NCI-H774 (cell line): ENCODE measurements around the gene ATP8B1.

Experiments
- DNase-seq: peaks from one replicate; lab custom pipeline; 2025; lab: John Stamatoyannopoulos, UW

ATP8B1 gene

GRCh38 chr18:57819119-57819518 lies 16.0 kb upstream of the ATP8B1 start:
- no peak for DNase-seq

DNA sequence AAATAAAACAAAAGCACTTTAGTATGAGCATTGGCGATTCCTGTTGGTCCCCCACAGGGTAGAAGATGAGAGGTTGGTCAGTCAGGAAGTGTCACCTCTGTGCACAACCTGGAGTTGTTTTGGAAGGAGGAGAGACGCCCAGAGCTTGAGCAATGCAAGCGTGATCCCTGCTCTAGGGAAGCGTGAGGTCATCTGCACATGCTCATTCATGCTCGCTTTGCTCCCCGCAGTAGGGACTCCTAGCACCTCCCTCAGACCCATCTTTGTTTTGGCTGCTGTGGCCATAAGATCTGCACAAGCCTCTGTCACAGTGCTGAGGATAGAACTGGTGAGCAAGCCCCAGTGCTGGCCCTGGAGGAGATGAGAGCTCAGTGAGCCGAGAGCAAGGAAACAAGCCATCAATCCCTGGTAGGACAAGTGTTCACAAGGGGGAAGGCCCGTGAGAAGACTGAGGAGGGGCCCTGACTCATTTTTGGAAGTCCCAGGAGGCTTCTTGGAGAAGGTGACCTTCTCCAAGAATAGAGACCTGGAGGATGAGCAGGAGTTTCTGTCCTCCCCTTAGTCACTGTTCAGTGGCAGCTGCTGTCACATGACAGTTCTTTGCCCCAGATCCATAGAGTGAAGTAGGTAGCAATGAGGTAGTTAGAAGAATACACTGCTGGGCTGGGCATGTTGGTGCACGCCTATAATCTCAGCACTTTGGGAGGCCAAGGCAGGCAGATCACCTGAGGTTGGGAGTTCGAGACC lies 13.3 kb upstream of the ATP8B1 start:
- no peak for DNase-seq

GRCh38 chr18:57814555-57814954 lies 11.4 kb upstream of the ATP8B1 start:
- no peak for DNase-seq

DNA sequence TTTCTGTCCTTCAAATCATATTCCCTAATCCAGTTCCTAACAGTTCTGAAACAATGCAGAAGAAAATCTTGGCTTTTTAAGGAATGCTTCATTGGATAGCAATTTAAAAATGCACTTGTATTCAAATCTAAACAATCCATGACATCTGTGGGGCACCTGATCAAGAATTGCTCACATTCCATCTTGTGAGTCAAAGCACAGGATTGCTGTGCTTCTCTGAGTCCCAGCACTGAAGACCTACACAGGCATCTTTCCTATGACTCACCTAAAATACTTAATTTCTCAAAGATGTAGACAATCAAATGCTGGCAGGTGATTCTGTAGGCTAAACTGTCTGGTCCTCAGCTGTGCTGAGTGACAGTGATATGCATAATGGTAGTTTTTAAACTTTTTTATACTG lies 10.1 kb upstream of the ATP8B1 start:
- DNase-seq: no peak

DNA sequence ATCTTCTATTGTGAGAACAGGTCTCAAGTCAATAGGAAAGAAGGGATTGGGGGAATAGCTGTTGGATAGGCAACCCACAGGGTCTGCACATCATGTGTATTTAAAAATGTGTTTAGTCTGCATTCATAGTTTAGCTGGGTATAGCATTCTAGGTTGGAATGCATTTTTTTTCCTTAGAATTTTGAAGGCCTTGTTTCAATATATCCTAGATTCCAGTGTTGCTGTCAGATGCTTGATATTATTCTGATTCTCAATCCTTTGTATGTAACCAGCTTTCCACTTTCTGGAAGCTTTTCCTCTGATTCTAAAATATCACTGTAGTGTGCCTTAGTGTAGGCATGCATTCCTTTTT lies 9.0 kb upstream of the ATP8B1 start:
- no peak for DNase-seq

DNA sequence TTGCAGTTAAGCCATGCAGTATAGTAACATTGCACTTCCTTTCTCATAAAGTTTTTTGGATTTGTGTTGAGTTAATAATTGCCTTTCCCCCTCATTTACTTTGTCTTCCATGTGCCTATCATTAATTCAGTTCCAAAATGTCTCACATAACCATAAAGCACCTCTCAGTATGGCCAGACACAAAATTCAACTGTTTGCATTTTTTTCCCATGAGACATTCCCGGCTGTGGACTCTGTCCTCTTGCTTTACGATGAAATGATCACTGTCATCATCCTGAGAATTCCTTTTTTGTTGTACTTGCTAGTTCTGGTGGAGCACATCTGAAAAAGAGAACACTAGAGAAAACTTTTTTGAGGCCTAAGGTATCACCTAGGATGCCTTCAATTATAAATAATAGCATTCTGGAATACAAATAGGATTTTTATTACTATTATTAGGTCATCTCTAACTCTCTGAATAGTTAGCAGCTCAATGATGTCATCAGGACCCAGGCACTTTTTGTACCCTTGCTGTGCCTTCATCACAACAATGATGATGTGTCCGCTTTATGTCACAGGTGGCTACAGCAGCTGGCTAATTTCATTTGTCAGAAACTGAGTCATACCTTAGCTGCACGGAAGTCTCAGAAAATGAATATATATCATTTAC lies 8.5 kb upstream of the ATP8B1 start:
- DNase-seq: no peak

- DNase-seq: no peak
These were observed 6.1 kb upstream of the ATP8B1 start for GRCh38 chr18:57809190-57809589.

- no peak for DNase-seq
These were observed 4.4 kb upstream of the ATP8B1 start for GRCh38 chr18:57807336-57808117.

DNA sequence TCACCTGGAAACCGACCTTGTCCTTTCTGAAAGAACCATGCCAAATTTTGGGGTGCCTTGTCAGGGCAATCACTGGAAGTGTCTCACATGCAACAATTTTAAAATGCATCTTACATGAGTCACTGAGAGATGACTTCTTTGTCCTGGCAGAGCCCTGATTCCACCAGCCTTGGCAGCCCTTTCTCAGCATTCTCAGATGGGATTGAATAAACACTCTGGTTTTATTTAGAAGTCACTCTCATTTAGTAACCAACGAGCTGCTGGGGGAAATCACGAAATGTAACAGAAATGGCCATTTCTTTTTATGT lies 3.8 kb upstream of the ATP8B1 start:
- no peak for DNase-seq

- no peak for DNase-seq
These were observed 3.3 kb upstream of the ATP8B1 start for GRCh38 chr18:57806201-57806977.

DNA sequence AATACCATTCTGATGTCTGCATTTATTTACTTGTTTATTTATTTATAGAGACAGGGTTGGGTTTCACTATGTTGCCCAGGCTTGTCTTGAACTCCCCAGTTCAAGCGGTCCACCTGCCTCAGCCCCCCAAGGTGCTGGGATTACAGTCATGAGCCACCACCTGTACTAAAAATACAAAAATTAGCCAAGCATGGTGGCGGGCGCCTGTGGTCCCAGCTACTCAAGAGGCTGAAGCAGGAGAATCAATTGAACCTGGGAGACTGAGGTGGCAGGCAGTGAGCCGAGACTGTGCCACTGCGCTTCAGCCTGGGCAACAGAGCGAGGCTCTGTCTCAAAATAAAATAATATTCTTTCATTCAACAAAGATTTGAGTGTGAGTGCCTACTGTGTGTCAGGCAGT lies 2.0 kb upstream of the ATP8B1 start:
- DNase-seq: no peak

DNA sequence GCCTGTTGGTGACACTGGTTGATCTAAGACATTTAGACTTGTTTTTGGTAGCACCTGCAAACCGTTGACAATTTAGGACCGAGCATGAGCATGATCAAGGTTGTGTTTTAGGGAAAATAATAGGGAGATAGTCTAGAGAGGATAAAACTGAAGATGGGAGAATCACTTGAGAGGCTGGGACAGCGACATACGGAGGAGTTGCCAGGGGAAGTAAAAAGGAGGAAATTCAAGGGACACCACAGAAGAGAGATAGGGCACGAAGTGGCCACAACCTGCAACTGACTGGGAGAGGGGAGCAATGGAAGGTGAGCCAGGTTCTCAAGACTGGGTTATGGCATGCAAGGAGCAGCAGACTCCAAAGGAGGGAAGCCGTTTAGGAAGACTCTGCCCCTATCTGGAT lies 1.4 kb upstream of the ATP8B1 start:
- no peak for DNase-seq

DNA sequence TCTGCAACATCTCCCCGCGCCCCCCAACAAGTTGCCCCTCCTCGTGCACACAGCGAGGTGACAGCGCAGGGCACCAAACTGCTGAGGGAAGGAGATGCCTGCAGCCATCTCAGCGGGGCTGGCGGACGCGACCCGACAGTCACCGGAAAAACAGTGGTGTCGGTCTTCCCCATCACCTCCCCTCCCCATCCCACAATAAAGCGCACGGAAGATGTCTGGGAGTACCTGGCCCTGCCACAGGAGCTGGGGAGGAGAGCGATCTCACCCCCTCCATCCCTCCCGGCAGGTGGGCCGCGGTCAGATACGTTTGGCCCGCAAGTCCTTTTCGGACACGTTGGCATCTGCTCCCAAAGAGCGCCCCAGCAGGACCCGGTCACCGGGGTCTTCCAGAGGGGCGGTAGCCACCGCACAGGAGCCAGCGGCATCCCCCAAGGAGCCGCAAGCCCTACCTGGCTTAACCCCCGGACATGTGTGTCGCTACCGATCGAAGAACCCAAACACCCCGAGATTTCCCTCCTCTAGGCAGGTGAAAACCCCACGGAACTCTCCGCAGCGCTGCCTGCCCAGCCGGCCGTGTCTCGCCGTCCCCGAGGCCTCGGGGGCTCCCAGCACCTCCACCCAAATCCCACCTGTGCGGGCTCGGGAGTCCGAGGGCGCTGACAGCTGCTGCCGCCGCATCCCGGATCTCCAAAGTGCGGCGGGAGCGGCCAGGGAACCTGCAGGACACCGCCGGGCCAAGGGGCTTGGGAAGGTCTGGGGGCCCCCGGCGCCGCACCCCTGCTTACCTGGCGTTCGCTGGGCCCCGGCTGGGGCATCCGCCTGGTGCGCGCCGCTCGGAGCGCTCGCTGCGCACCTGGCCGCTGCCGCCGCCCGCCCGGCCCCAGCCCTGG lies 657 bp downstream of the ATP8B1 start:
- no peak for DNase-seq

DNA sequence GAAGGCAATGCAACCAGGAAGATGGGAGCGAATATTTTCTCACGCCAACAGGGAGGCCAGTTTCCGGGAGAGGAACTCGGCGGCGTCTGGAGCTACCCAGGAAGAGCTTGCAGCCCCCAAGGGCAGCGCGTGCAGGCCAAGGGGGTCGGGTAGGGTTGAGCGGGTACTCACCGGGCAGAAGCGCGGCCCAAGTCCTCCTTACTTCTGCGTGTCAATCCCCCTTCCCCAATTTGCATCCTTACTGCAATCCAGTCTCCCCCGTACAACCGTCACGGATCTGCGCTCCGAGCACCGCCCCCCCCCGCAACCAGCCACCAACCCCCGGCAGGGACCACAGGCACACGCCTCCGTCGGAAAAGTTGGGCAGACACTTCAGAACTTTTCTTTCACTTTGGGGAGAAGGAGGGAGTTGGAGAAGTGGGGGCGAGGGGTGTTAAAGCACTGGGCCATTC lies 1.3 kb downstream of the ATP8B1 start:
- peak; percentile 23 for DNase-seq

GRCh38 chr18:57801325-57801724 lies 1.8 kb downstream of the ATP8B1 start:
- no peak for DNase-seq

DNA sequence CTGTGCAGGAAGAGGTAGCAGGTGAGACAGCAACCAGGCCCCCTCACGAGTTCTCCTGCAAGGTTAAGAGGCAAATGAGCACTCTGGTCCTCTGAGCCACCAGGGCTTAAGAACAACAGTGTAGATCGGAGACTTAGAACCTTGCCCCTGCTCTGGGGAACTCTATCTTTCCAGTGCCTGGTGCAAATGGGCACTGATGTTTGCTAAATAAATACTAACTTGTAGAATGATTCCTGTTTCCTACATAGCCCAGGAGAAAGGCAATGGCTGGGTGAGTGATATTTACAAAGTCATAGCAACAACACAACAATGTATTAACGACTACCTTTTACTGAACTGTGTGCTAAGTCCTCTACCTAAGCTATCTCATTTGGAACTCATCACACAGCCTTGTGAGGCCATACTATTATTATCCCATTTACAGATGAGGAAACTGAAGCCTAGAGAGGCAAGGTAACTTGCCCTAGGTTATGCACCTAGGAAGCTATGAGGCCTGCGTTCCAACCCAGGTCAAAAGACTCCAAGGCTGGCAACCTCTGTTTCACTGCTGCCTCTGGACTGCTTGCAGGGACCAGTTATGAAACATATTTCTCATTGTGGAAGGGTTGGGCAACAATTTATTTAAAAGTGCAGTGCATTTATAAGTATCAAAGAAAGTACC lies 4.3 kb downstream of the ATP8B1 start:
- no peak for DNase-seq

DNA sequence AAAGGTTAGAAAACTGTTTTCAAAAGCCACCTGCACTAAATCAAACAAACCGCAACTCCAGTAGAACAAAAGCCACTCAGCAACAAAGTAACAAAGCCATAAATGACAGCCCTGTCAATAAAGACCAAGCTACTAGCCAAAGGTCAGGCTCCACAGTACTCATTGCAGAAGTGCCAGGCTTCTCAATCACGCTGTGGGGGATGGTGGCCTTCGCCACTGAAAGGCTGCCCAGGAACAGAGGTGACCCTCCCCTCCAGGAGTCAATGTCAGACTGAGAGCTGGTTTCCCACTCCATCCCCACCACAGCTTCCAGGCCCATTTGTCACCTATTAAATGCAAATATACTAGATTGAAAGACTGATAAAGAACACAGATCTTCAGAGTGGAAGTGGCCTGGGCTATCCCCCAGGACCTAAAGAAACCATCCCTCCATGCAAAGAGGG lies 5.9 kb downstream of the ATP8B1 start:
- DNase-seq: peak; percentile 91

GRCh38 chr18:57794951-57795728 lies 8.0 kb downstream of the ATP8B1 start:
- no peak for DNase-seq

GRCh38 chr18:57793302-57793986 lies 9.7 kb downstream of the ATP8B1 start:
- no peak for DNase-seq
